GM18858 (cell line): Measurements from ENCODE around the gene MGA.

Experiments
- ATAC-seq: cut with Tn5 transposase; IDR thresholded peaks from one replicate; pipeline ENCODE4 v1.9.1; 2021; ENCODE audit not compliant: unreplicated experiment

Gene MGA

GRCh38 chr15:41804916-41805666, 144.9 kb downstream of the MGA start:
- no peak for ATAC-seq

GRCh38 chr15:41805711-41806110, 145.5 kb downstream of the MGA start:
- ATAC-seq = no peak

GRCh38 chr15:41806291-41807181, 146.3 kb downstream of the MGA start:
- ATAC-seq = no peak

- ATAC-seq = no peak
These were observed 148.9 kb downstream of the MGA start for GRCh38 chr15:41809121-41809520.

GRCh38 chr15:41809526-41810220, 149.5 kb downstream of the MGA start:
- ATAC-seq = no peak

GRCh38 chr15:41810651-41811431, 150.6 kb downstream of the MGA start:
- ATAC-seq = no peak

- no peak for ATAC-seq
These were observed 151.4 kb downstream of the MGA start for GRCh38 chr15:41811432-41812195.

GRCh38 chr15:41812820-41813375, 152.7 kb downstream of the MGA start:
- no peak for ATAC-seq

GRCh38 chr15:41813426-41813825, 153.2 kb downstream of the MGA start:
- no peak for ATAC-seq

GRCh38 chr15:41814534-41814933, 154.3 kb downstream of the MGA start:
- no peak for ATAC-seq

GRCh38 chr15:41816788-41817187, 156.6 kb downstream of the MGA start:
- ATAC-seq = no peak

- ATAC-seq = no peak
These were observed 157.1 kb downstream of the MGA start for GRCh38 chr15:41817327-41817726.

GRCh38 chr15:41817781-41818180, 157.6 kb downstream of the MGA start:
- ATAC-seq = no peak

- no peak for ATAC-seq
These were observed 159.3 kb downstream of the MGA start for GRCh38 chr15:41819455-41820050.

GRCh38 chr15:41820791-41821423, 160.7 kb downstream of the MGA start:
- no peak for ATAC-seq

- ATAC-seq = no peak
These were observed 161.6 kb downstream of the MGA start for GRCh38 chr15:41821831-41822230.

GRCh38 chr15:41822471-41822870, 162.3 kb downstream of the MGA start:
- no peak for ATAC-seq
